Choroid plexus epithelial cell (primary cell): ENCODE measurements around the gene SGIP1.
"Not testable (repeated sequence)": the region's sequence is repeated elsewhere in the genome, so short reads cannot be mapped to it uniquely, and the experiment has no call there.

Experiments
- DNase-seq: peaks from one replicate; pipeline ENCODE4 v3.0.0-alpha.2; 2010; ENCODE audit warnings: low read depth
- H3K4me3 ChIP-seq: 2 replicates; pipeline ENCODE4 v1.5.1; 2011; ENCODE audit warnings: low read depth, mild to moderate bottlenecking, control low read depth, low read length, moderate library complexity
- TF ChIP-seq, protein P1 (sequence below): conservative IDR thresholded peaks from 2 replicates; pipeline ENCODE4 v1.5.1; 2011; ENCODE audit warnings: low read depth, mild to moderate bottlenecking, control low read depth, inconsistent platforms, low read length, moderate library complexity

The SGIP1 gene

DNA sequence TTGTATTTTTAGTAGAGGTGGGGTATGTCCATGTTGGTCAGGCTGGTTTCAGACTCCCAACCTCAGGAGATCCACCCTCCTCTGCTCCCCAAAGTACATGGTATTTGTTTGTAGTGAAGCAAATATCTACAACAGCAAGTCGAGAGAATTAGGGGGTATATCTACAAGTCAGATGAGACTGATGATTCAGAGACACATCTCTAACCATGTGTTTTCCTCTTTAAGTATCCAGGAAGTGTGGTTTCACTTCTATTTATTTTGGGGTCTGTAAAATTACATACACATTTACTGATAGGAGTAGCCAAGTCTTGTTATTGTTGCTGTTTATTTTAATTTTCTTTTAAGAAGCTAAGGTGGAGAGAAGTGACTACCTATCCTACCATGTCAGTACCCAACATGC, 44.9 kb downstream of the SGIP1 start:
- TF ChIP-seq, protein P1, sequence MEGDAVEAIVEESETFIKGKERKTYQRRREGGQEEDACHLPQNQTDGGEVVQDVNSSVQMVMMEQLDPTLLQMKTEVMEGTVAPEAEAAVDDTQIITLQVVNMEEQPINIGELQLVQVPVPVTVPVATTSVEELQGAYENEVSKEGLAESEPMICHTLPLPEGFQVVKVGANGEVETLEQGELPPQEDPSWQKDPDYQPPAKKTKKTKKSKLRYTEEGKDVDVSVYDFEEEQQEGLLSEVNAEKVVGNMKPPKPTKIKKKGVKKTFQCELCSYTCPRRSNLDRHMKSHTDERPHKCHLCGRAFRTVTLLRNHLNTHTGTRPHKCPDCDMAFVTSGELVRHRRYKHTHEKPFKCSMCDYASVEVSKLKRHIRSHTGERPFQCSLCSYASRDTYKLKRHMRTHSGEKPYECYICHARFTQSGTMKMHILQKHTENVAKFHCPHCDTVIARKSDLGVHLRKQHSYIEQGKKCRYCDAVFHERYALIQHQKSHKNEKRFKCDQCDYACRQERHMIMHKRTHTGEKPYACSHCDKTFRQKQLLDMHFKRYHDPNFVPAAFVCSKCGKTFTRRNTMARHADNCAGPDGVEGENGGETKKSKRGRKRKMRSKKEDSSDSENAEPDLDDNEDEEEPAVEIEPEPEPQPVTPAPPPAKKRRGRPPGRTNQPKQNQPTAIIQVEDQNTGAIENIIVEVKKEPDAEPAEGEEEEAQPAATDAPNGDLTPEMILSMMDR, result no peak
- H3K4me3 ChIP-seq, result no peak overlapping the region
- DNase-seq, result peak; percentile 34

DNA sequence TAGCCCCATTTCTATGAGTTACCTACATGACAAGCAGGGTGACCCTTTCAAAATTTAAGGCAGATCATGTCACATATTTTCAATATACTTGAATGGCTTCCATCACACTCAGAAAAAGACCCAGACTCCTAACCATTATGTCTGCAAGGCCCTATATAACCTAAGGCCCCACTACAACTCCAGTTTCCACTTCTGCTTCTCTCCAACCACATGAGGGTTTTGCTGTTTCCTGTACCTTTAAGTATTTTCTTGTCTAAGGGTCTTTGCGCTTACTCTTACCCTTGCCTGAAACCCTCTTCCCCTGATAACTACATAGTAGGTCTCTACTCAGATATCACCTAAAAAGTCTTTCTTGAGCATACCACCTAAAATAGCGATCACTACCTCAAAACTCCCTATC, 46.1 kb downstream of the SGIP1 start:
- no peak for DNase-seq
- H3K4me3 ChIP-seq, result no peak overlapping the region
- TF ChIP-seq, protein P1, result no peak

GRCh38 chr1:66583021-66583420, 49.1 kb downstream of the SGIP1 start:
- TF ChIP-seq, protein P1, result no peak
- no peak for DNase-seq
- H3K4me3 ChIP-seq, result no peak overlapping the region

- peak; percentile 32 for DNase-seq
- no peak overlapping the region for H3K4me3 ChIP-seq
- TF ChIP-seq, protein P1, result no peak
These were observed 51.0 kb downstream of the SGIP1 start for GRCh38 chr1:66585002-66585401.

DNA sequence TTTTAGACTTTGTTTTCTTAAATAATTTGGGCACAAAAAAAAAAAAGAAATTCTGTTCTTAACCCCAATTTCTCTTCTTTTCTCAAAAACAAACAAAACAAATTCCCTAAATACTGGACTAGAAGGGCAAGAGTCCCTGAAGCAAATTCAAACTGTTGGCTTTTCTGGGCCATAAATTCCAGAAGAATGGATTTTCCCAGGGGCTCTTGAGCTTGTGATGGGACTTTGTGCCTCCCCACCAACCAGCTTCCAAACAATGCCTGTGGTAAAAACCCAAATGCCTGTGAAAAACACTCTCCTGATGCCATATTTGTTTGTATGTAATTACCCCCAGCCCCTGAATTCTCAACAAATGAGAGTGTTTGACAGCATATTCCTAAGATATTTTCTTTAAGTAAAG, 55.4 kb downstream of the SGIP1 start:
- TF ChIP-seq, protein P1, result no peak

DNA sequence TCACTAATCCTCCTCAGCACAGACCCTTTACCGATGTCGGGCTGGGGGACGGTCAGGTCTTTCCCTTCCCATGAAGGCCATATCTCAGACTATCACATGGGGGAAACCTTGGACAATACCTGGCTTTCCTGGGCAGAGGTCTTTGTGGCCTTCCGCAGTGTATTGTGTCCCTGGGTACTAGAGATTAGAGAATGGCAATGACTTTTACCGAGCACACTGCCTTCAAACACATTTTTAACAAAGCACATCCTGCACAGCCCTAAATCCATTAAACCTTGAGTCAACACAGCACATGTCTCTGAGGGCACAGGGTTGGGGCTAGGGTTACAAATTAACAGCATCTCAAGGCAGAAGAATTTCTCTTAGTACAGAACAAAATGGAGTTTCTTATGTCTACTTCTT, 58.2 kb downstream of the SGIP1 start:
- not testable (repeated sequence) for H3K4me3 ChIP-seq, DNase-seq

More for the DNA sequence above, 55.4 kb downstream of the SGIP1 start:
- DNase-seq, result no peak
- no peak overlapping the region for H3K4me3 ChIP-seq

DNA sequence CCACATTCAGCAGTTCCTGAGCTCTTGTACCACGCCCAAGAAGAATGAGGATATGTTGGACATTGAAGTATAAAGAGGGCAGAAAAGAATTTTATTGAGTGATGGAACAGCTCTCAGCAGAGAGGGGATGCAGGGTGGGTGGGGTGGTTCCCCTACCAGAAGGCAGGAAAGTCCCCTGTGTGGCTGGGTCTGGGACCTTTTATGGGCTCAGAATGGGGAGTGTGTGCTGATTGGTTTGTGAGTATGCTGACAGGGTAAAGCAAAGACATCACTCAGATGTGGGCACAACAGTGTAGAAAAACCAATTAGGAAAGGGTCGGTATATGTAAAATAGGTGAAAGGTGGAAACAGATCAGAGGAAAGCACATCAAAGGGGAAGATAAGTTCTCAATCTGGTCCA, 62.2 kb downstream of the SGIP1 start:
- no peak overlapping the region for H3K4me3 ChIP-seq
- TF ChIP-seq, protein P1, result no peak
- no peak for DNase-seq

GRCh38 chr1:66597500-66597899, 63.5 kb downstream of the SGIP1 start:
- TF ChIP-seq, protein P1, result no peak
- H3K4me3 ChIP-seq, result no peak overlapping the region
- DNase-seq, result no peak
